K562 (cell line): ENCODE measurements around the gene OR51Q1. TPM values are rescaled to one million over a fixed set of nuclear protein-coding genes. Genes with fewer than 3 reads are reported as not detected.
A peak's percentile ranks its signal among the peaks of the same experiment; 100 is the strongest.

Experiments
- ATAC-seq: fragments of 200-7000 bp; cut with Tn5 transposase; 3 replicates; pipeline ENCODE4 v1.9.1; 2020; ENCODE audit warnings: moderate library complexity
- BruUV-seq: library from RNA; stranded (reverse); fragments of 400-500 nt; replicated peaks from 2 replicates; lab custom pipeline; 2021; lab: Mats Ljungman, UMichigan
- CTCF ChIA-PET: fragments of 300-600 bp; formaldehyde crosslinking; extraction: SDS; loops from one replicate; lab custom pipeline; 2021; ENCODE audit warnings: low intra/inter-chr PET ratio; lab: Yijun Ruan, JAX
- POLR2A ChIA-PET: fragments of 300-600, 350-650 bp; sonication (Branson Sonifier 250); formaldehyde crosslinking; extraction: SDS; loops from one replicate; lab custom pipeline; 2021; ENCODE audit warnings: antibody characterized with exemption, inconsistent platforms; lab: Yijun Ruan, JAX
- DNase-seq, 4 experiments: peaks; one replicate each; pipeline versions ENCODE4 v3.0.0 to v3.0.0-alpha.2; 2011 to 2018; ENCODE audit warnings: low spot score in 3 of 4, mixed read lengths in 3 of 4; ENCODE audit errors: extremely low read depth in 1 of 4
- FAIRE-seq: peaks from 2 replicates; lab custom pipeline; 2011; peaks lifted over from hg19 to GRCh38; lab: Jason Lieb, UNC
- H2AFZ ChIP-seq: 2 replicates; pipeline ENCODE4 v1.6.0; 2011; ENCODE audit warnings: low read depth, low read length, control low read depth, inconsistent platforms
- H3K27ac ChIP-seq: fragments of 200-600 bp; 3 replicates; pipeline ENCODE4 v1.8.0; 2011; ENCODE audit warnings: low read depth, mild to moderate bottlenecking, control low read depth, inconsistent platforms, low read length, moderate library complexity, mixed read lengths; ENCODE audit errors: extremely low read depth
- H3K27me3 ChIP-seq, 2 experiments: fragments of 300-600 bp in 1 of 2; 2 replicates in 1 of 2; 3 replicates in 1 of 2; pipeline versions ENCODE4 v1.6.0 to v1.8.0; 2011; ENCODE audit warnings: inconsistent platforms in 2 of 2, low read length in 2 of 2, mild to moderate bottlenecking in 1 of 2, mixed read lengths in 1 of 2, moderate library complexity in 1 of 2; ENCODE audit not compliant: control insufficient read depth in 2 of 2, insufficient read depth in 2 of 2
- H3K36me3 ChIP-seq: fragments of 300-600 bp; 3 replicates; pipeline ENCODE4 v1.8.0; 2011; ENCODE audit warnings: mild to moderate bottlenecking, low read length, inconsistent platforms; ENCODE audit not compliant: control insufficient read depth, insufficient read depth
- H3K4me1 ChIP-seq, 2 experiments: fragments of 200-600 bp in 1 of 2; replicated peaks in 1 of 2; 2 replicates in 1 of 2; 3 replicates in 1 of 2; pipeline versions ENCODE4 v1.5.1 to v1.8.0; 2011; ENCODE audit warnings: inconsistent platforms in 2 of 2, low read length in 2 of 2, mild to moderate bottlenecking in 1 of 2, mixed read lengths in 1 of 2, moderate library complexity in 1 of 2; ENCODE audit not compliant: control insufficient read depth in 2 of 2, insufficient read depth in 2 of 2
- H3K4me2 ChIP-seq: 2 replicates; pipeline ENCODE4 v1.6.1; 2011; ENCODE audit warnings: low read length, control low read depth, inconsistent platforms, mixed read lengths; ENCODE audit not compliant: insufficient read depth
- H3K4me3 ChIP-seq: fragments of 200-600 bp; sonication (generic), shearing (Covaris generic); 2 replicates; pipeline ENCODE4 v1.5.1; 2016; ENCODE audit warnings: control low read depth, inconsistent platforms
- H3K79me2 ChIP-seq: fragments of 200-600 bp; 3 replicates; pipeline ENCODE4 v1.8.0; 2011; ENCODE audit warnings: low read length, inconsistent platforms; ENCODE audit not compliant: control insufficient read depth, insufficient read depth
- H3K9ac ChIP-seq, 2 experiments: 2 replicates each; pipeline versions ENCODE4 v1.6.0 to v1.6.1; 2011; ENCODE audit warnings: low read depth in 2 of 2, low read length in 2 of 2, control low read depth in 1 of 2, inconsistent platforms in 1 of 2, mild to moderate bottlenecking in 1 of 2, mixed read lengths in 1 of 2; ENCODE audit not compliant: insufficient read depth in 1 of 2
- H3K9me1 ChIP-seq: one replicate; pipeline ENCODE4 v1.6.0; 2011; ENCODE audit warnings: inconsistent platforms, mild to moderate bottlenecking, low read length, moderate library complexity; ENCODE audit not compliant: control insufficient read depth, insufficient read depth
- H3K9me3 ChIP-seq: replicated peaks from 2 replicates; pipeline ENCODE4 v1.5.1; 2011; ENCODE audit warnings: low read depth, low read length, inconsistent platforms; ENCODE audit not compliant: control insufficient read depth, insufficient read depth
- H4K20me1 ChIP-seq: replicated peaks from 2 replicates; pipeline ENCODE4 v1.6.1; 2011; ENCODE audit warnings: low read length, inconsistent platforms, mixed read lengths; ENCODE audit not compliant: control insufficient read depth, insufficient read depth
- BRD9 ChIP-seq: fragments of 450-650 bp; IDR thresholded peaks from 2 replicates; pipeline ENCODE4 v1.6.1; 2018; ENCODE audit warnings: low read depth; ENCODE audit not compliant: partially characterized antibody
- CCAR2 ChIP-seq: fragments of 200-400 bp; formaldehyde crosslinking; IDR thresholded peaks from 2 replicates; pipeline ENCODE4 v1.6.1; 2017; ENCODE audit warnings: mild to moderate bottlenecking, low read depth, low read length
- ELF4 ChIP-seq: fragments of 450-650 bp; formaldehyde crosslinking; IDR thresholded peaks from 2 replicates; pipeline ENCODE4 v1.4.0; 2022; ENCODE audit warnings: missing genetic modification characterization
- KDM4B ChIP-seq, 2 experiments: fragments of 450-650 bp in 1 of 2; sonication (generic) in 1 of 2; IDR thresholded peaks; 2 replicates each; pipeline ENCODE4 v1.6.1; 2016 to 2017; ENCODE audit warnings: borderline replicate concordance in 2 of 2, antibody characterized with exemption in 1 of 2, low read depth in 1 of 2, mild to moderate bottlenecking in 1 of 2
- MAFG ChIP-seq: fragments of 450-650 bp; conservative IDR thresholded peaks from 2 replicates; pipeline ENCODE4 v1.6.1; 2016; ENCODE audit warnings: missing genetic modification characterization, missing compliant biosample characterization
- POU5F1 ChIP-seq: fragments of 150-350 bp; IDR thresholded peaks from 2 replicates; pipeline ENCODE4 v1.6.1; 2014; ENCODE audit warnings: borderline replicate concordance, low read length, low read depth, mild to moderate bottlenecking; ENCODE audit not compliant: partially characterized antibody
- PRDM10 ChIP-seq: fragments of 450-650 bp; IDR thresholded peaks from 2 replicates; pipeline ENCODE4 v1.6.1; 2018; ENCODE audit not compliant: partially characterized antibody
- RBM14 ChIP-seq: fragments of 200-400 bp; formaldehyde crosslinking; IDR thresholded peaks from 2 replicates; pipeline ENCODE4 v1.6.1; 2018; ENCODE audit warnings: low read depth, mild to moderate bottlenecking, low read length, moderate library complexity, borderline replicate concordance; ENCODE audit not compliant: insufficient read depth
- SMAD4 ChIP-seq: fragments of 250-450 bp; sonication (Bioruptor Pico); conservative IDR thresholded peaks from 2 replicates; pipeline ENCODE4 v1.8.0; 2021; ENCODE audit warnings: inconsistent platforms, mild to moderate bottlenecking, moderate library complexity
- STAT6 ChIP-seq: sonication (generic); formaldehyde crosslinking; IDR thresholded peaks from 2 replicates; pipeline ENCODE4 v1.8.1; 2023; ENCODE audit warnings: mild to moderate bottlenecking, missing genetic modification reagents
- ZNF282 ChIP-seq: sonication (generic); formaldehyde crosslinking; IDR thresholded peaks from 2 replicates; pipeline ENCODE4 v1.8.1; 2023; ENCODE audit warnings: missing genetic modification reagents
- ZNF316 ChIP-seq: fragments of 450-650 bp; IDR thresholded peaks from 2 replicates; pipeline ENCODE4 v1.6.1; 2016
- in situ Hi-C: fragments of 300-500 bp; cut with MboI; formaldehyde crosslinking; loops from 4 replicates; pipeline ENCODE4 v1.15.0; 2018; ENCODE audit warnings: inconsistent platforms, mixed read lengths
- intact Hi-C: fragments of 100-400 bp; cut with micrococcal nuclease; formaldehyde crosslinking; loops from 2 replicates; pipeline ENCODE4 v1.14.2; 2022
- polyA plus RNA-seq, 8 experiments: library from polyadenylated mRNA; depleted of rRNA in 4 of 8; stranded (reverse) in 5 of 8; unstranded in 3 of 8; fragments of >200 nt; fragmentation: Nextera tagmentation in 2 of 8; fragmentation: Illumina TruSeq in 1 of 8; extraction: Ambion mirVana in 2 of 8; extraction: Trizol in 1 of 8; gene quantifications; 2 replicates each; pipeline versions ENCODE4 v1.2.1 to v1.2.3, GENCODE V29; 2011 to 2014; ENCODE audit warnings: inconsistent platforms in 1 of 8, missing spikeins in 1 of 8
- total RNA-seq, 7 experiments: library from RNA; depleted of rRNA in 6 of 7; stranded (reverse); fragments of >200 nt in 6 of 7; fragmentation: Illumina TruSeq in 2 of 7; extraction: Trizol in 2 of 7; gene quantifications; 2 replicates each; pipeline versions ENCODE4 v1.2.1 to v1.2.3, GENCODE V29; 2011 to 2021; ENCODE audit warnings: low replicate concordance in 1 of 7
- TF ChIP-seq, protein P1 (sequence below): fragments of 250-450 bp; sonication (Bioruptor Pico); IDR thresholded peaks from 2 replicates; pipeline ENCODE4 v1.5.0; 2021
- TF ChIP-seq, protein P2 (sequence below): sonication (generic); formaldehyde crosslinking; IDR thresholded peaks from 2 replicates; pipeline ENCODE4 v1.8.0; 2022; ENCODE audit warnings: mild to moderate bottlenecking, missing genetic modification reagents

OR51Q1 gene
- total and polyA plus RNA-seq, 9 of the 15 experiments (the other 6 are each of a cell fraction or from before 2014, with no cell fraction given) = 0.69 TPM; not detected in 8

DNA sequence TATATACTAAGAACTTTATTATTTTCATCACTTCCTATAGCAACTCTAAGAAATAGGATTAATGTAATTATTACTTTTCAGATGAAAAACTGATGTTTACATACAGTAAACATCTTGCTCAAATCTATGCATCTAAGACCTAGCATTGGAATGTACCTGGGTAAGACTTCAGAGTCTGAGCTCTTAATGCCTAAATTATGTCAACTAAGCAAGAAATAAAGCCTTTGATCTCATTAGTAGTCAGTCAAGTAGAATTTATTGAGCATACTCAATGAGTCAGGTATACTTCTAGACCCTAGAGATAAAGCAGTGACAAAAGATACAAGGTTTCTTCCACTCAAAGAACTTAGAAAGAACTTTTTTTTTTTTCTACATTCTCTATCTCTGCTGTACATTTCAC is 16.7 kb upstream of the OR51Q1 start:
- Histone ChIP-seq H3K27me3 (no peaks in the 10 kb centered on the region), H3K4me2 (no peak overlapping the region), H2AFZ (no peak overlapping the region), H3K9me3 (no peaks in the 10 kb centered on the region), H3K4me3 (no peak overlapping the region), H4K20me1 (0 out of 2 replicates have a peak, but pooled peaks cover 5% of the 10 kb centered on the region), H3K4me1 (no peaks in the 10 kb centered on the region), H3K79me2 (peaks cover 76% of the 10 kb centered on the region), H3K36me3 (peaks cover 86% of the 10 kb centered on the region), H3K9ac (no peak overlapping the region), H3K9me1 (peaks cover 5% of the 10 kb centered on the region), H3K27ac (no peak overlapping the region)
- intact Hi-C loops (no loop called here), in situ Hi-C loops (no loop called here)
- ATAC-seq (no peak), FAIRE-seq (no peak), DNase-seq (no peak)
- no TSS peak for BruUV-seq
- CTCF ChIA-PET = no interaction called here
- POLR2A ChIA-PET = no interaction called here
- TF ChIP-seq ZNF316 (peak; percentile 60), PRDM10 (no peak), SMAD4 (CRISPR knock-in tag) (no peak), RBM14 (no peak), CCAR2 (no peak), KDM4B (IDR thresholded peaks at IDR 0.05; ENCODE audit: borderline replicate concordance in 2 of 2, low read depth in 1 of 2) (no peak), POU5F1 (no peak), BRD9 (no peak), STAT6 (CRISPR knock-in tag) (no peak), MAFG (tag) (peak; percentile 45; the same call in 1 of the 2 replicates), ZNF282 (CRISPR knock-in tag) (no peak), ELF4 (CRISPR knock-in tag) (no peak)
- TF ChIP-seq, protein P1, sequence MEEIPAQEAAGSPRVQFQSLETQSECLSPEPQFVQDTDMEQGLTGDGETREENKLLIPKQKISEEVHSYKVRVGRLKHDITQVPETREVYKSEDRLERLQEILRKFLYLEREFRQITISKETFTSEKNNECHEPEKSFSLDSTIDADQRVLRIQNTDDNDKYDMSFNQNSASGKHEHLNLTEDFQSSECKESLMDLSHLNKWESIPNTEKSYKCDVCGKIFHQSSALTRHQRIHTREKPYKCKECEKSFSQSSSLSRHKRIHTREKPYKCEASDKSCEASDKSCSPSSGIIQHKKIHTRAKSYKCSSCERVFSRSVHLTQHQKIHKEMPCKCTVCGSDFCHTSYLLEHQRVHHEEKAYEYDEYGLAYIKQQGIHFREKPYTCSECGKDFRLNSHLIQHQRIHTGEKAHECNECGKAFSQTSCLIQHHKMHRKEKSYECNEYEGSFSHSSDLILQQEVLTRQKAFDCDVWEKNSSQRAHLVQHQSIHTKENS (CRISPR knock-in tag) = no peak
- TF ChIP-seq, protein P2, sequence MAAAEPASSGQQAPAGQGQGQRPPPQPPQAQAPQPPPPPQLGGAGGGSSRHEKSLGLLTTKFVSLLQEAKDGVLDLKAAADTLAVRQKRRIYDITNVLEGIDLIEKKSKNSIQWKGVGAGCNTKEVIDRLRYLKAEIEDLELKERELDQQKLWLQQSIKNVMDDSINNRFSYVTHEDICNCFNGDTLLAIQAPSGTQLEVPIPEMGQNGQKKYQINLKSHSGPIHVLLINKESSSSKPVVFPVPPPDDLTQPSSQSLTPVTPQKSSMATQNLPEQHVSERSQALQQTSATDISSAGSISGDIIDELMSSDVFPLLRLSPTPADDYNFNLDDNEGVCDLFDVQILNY (CRISPR knock-in tag) = no peak
